GM12878 (cell line): Measurements from ENCODE around the gene RASD1. TPM values are rescaled to one million over a fixed set of nuclear protein-coding genes. Genes with fewer than 3 reads are reported as not detected.

Source experiments
- ATAC-seq: fragments of 200-7000 bp; cut with Tn5 transposase; 3 replicates; pipeline ENCODE4 v1.9.1; 2020; ENCODE audit warnings: mild to moderate bottlenecking, moderate library complexity
- BruUV-seq: library from RNA; stranded (reverse); fragments of 400-500 nt; replicated peaks from 2 replicates; lab custom pipeline; 2021; lab: Mats Ljungman, UMichigan
- CTCF ChIA-PET: fragments of 300-600 bp; sonication (Branson Sonifier 250); formaldehyde crosslinking; extraction: SDS; loops from one replicate; lab custom pipeline; 2021; ENCODE audit warnings: inconsistent platforms; lab: Yijun Ruan, JAX
- POLR2A ChIA-PET: fragments of 350-600 bp; formaldehyde crosslinking; extraction: SDS; loops from one replicate; lab custom pipeline; 2021; ENCODE audit warnings: inconsistent platforms; lab: Charles Lee
- RAD21 ChIA-PET: fragments of 300-600 bp; sonication (Branson Sonifier 250); formaldehyde crosslinking; loops from one replicate; lab custom pipeline; 2023; ENCODE audit warnings: antibody characterized with exemption; ENCODE audit not compliant: unreplicated experiment; lab: Charles Lee
- SMC1A ChIA-PET: fragments of 300-600 bp; sonication (Branson Sonifier 250); formaldehyde crosslinking; loops from one replicate; lab custom pipeline; 2023; ENCODE audit not compliant: unreplicated experiment, uncharacterized antibody; lab: Charles Lee
- DNase-seq: peaks from one replicate; pipeline ENCODE4 v3.0.0-alpha.2; 2011; ENCODE audit warnings: low read depth, low spot score
- FAIRE-seq: peaks from 3 replicates; lab custom pipeline; 2011; peaks lifted over from hg19 to GRCh38; lab: Jason Lieb, UNC
- H2AFZ ChIP-seq: 2 replicates; pipeline ENCODE4 v1.6.0; 2011; ENCODE audit warnings: low read depth, low read length, control low read depth; ENCODE audit not compliant: control insufficient read depth
- H3K27ac ChIP-seq: 2 replicates; pipeline ENCODE4 v1.5.1; 2011; ENCODE audit warnings: control low read depth; ENCODE audit not compliant: control insufficient read depth, insufficient read depth
- H3K27me3 ChIP-seq, 2 experiments: replicated peaks in 1 of 2; 2 replicates each; pipeline versions ENCODE4 v1.6.0 to v1.6.1; 2011; ENCODE audit warnings: low read length in 1 of 2; ENCODE audit not compliant: control insufficient read depth in 2 of 2, insufficient read depth in 2 of 2
- H3K36me3 ChIP-seq, 2 experiments: 2 replicates each; pipeline ENCODE4 v1.5.1; 2011; ENCODE audit warnings: low read length in 1 of 2; ENCODE audit not compliant: control insufficient read depth in 2 of 2, insufficient read depth in 2 of 2
- H3K4me1 ChIP-seq: 2 replicates; pipeline ENCODE4 v1.6.1; 2011; ENCODE audit warnings: mild to moderate bottlenecking, low read length, moderate library complexity, mixed read lengths; ENCODE audit not compliant: control insufficient read depth, insufficient read depth
- H3K4me2 ChIP-seq: 2 replicates; pipeline ENCODE4 v1.6.0; 2011; ENCODE audit warnings: control low read depth; ENCODE audit not compliant: control insufficient read depth, insufficient read depth
- H3K4me3 ChIP-seq: fragments of 200-600 bp; sonication (generic); 2 replicates; pipeline ENCODE4 v1.5.1; 2016
- H3K79me2 ChIP-seq: 2 replicates; pipeline ENCODE4 v1.6.0; 2011; ENCODE audit warnings: low read length; ENCODE audit not compliant: control insufficient read depth, insufficient read depth
- H3K9ac ChIP-seq: 2 replicates; pipeline ENCODE4 v1.8.0; 2011; ENCODE audit warnings: low read length, control low read depth, mixed read lengths; ENCODE audit not compliant: control insufficient read depth, insufficient read depth
- H3K9me3 ChIP-seq: replicated peaks from 3 replicates; pipeline ENCODE4 v1.5.1; 2011; ENCODE audit warnings: mild to moderate bottlenecking, low read length; ENCODE audit not compliant: control insufficient read depth, insufficient read depth
- H4K20me1 ChIP-seq: 2 replicates; pipeline ENCODE4 v1.6.0; 2011; ENCODE audit not compliant: control insufficient read depth, insufficient read depth
- BRCA1 ChIP-seq: IDR thresholded peaks from 2 replicates; pipeline ENCODE4 v1.6.1; 2011; ENCODE audit warnings: low read depth, low read length, improper control_type of control experiment
- CHD2 ChIP-seq: IDR thresholded peaks from 2 replicates; pipeline ENCODE4 v1.6.1; 2011; ENCODE audit warnings: low read depth, low read length, improper control_type of control experiment, borderline replicate concordance
- DPF2 ChIP-seq: fragments of 450-650 bp; IDR thresholded peaks from 2 replicates; pipeline ENCODE4 v1.6.1; 2017; ENCODE audit warnings: mild to moderate bottlenecking
- EGR1 ChIP-seq, 2 experiments: IDR thresholded peaks; 1 replicate in 1 of 2; 2 replicates in 1 of 2; pipeline ENCODE4 v1.6.1; 2011 to 2012; ENCODE audit warnings: low read depth in 2 of 2, low read length in 2 of 2, borderline replicate concordance in 1 of 2, mild to moderate bottlenecking in 1 of 2, moderate library complexity in 1 of 2
- ETV6 ChIP-seq, 2 experiments: fragments of 450-650 bp in 1 of 2; IDR thresholded peaks in 1 of 2; conservative IDR thresholded peaks in 1 of 2; 2 replicates each; pipeline ENCODE4 v1.6.1; 2014; ENCODE audit warnings: antibody characterized with exemption in 1 of 2, borderline replicate concordance in 1 of 2, low read depth in 1 of 2, mild to moderate bottlenecking in 1 of 2, moderate library complexity in 1 of 2
- IKZF2 ChIP-seq, 2 experiments: fragments of 450-650 bp; IDR thresholded peaks; 2 replicates each; pipeline ENCODE4 v1.6.1; 2017; ENCODE audit warnings: mild to moderate bottlenecking in 2 of 2, moderate library complexity in 2 of 2
- IRF4 ChIP-seq: IDR thresholded peaks from 2 replicates; pipeline ENCODE4 v1.6.1; 2011; ENCODE audit warnings: low read depth, low read length
- KAT2A ChIP-seq: conservative IDR thresholded peaks from 2 replicates; pipeline ENCODE4 v1.6.1; 2011; ENCODE audit warnings: low read depth, low read length; ENCODE audit not compliant: control insufficient read depth
- MTA2 ChIP-seq: fragments of 450-650 bp; IDR thresholded peaks from 2 replicates; pipeline ENCODE4 v1.6.1; 2016; ENCODE audit warnings: low read depth, mild to moderate bottlenecking, moderate library complexity
- SREBF2 ChIP-seq: IDR thresholded peaks from 2 replicates; pipeline ENCODE4 v1.6.1; 2012; ENCODE audit warnings: mild to moderate bottlenecking, low read length
- ZBTB40 ChIP-seq: fragments of 450-650 bp; IDR thresholded peaks from 2 replicates; pipeline ENCODE4 v1.6.1; 2016; ENCODE audit warnings: mild to moderate bottlenecking, moderate library complexity, borderline replicate concordance
- WGBS: methylation state at CpG from one replicate; pipeline ENCODE4 v1.1.6; 2016; ENCODE audit warnings: low lambda C conversion rate; ENCODE audit not compliant: insufficient replicate concordance, insufficient coverage; ENCODE audit errors: missing lambda C conversion rate; 5-methylcytosine and 5-hydroxymethylcytosine counted together
- in situ Hi-C: fragments of 300-500 bp; cut with MboI; formaldehyde crosslinking; loops from 9 replicates; pipeline ENCODE4 v1.14.3; 2018; ENCODE audit warnings: mixed read lengths
- intact Hi-C: fragments of 100-400 bp; cut with micrococcal nuclease; formaldehyde crosslinking; loops from one replicate; pipeline ENCODE4 v1.14.2; 2022; ENCODE audit not compliant: unreplicated experiment
- polyA plus RNA-seq, 11 experiments: library from polyadenylated mRNA; depleted of rRNA in 4 of 11; unstranded in 6 of 11; stranded (reverse) in 5 of 11; fragments of >200 nt; fragmentation: Nextera tagmentation in 4 of 11; fragmentation: Illumina TruSeq in 1 of 11; extraction: Ambion mirVana in 4 of 11; extraction: Trizol in 1 of 11; gene quantifications; 1 replicate in 1 of 11; 2 replicates in 10 of 11; pipeline versions ENCODE4 v1.2.1 to v1.2.3, GENCODE V29; 2011 to 2016; ENCODE audit warnings: inconsistent platforms in 2 of 11, missing spikeins in 2 of 11, low read depth in 1 of 11
- total RNA-seq, 4 experiments: library from RNA; depleted of rRNA in 3 of 4; stranded (reverse); fragments of >200 nt in 3 of 4; fragmentation: Illumina TruSeq in 1 of 4; extraction: Trizol in 1 of 4; gene quantifications; 2 replicates each; pipeline versions ENCODE4 v1.2.1 to v1.2.3, GENCODE V29; 2013 to 2021
- TF ChIP-seq, protein P1 (sequence below), 3 experiments: IDR thresholded peaks in 2 of 3; conservative IDR thresholded peaks in 1 of 3; 2 replicates each; pipeline ENCODE4 v1.5.1; 2011; ENCODE audit warnings: low read depth in 3 of 3, low read length in 3 of 3, mild to moderate bottlenecking in 3 of 3, control low read depth in 2 of 3, moderate library complexity in 2 of 3, inconsistent platforms in 1 of 3, mixed read lengths in 1 of 3; ENCODE audit not compliant: control insufficient read depth in 2 of 3, insufficient read depth in 1 of 3; ENCODE audit errors: extremely low read depth in 1 of 3
- TF ChIP-seq, protein P2 (sequence below): IDR thresholded peaks from 2 replicates; pipeline ENCODE4 v1.6.1; 2012; ENCODE audit warnings: low read depth, low read length, improper control_type of control experiment
- TF ChIP-seq, protein P3 (sequence below): IDR thresholded peaks from 2 replicates; pipeline ENCODE4 v1.6.1; 2012; ENCODE audit warnings: low read length, inconsistent platforms

The RASD1 gene
- total and polyA plus RNA-seq, 10 of the 15 experiments (the other 5 are each of a cell fraction or from before 2014, with no cell fraction given), result 0.14 to 0.33 TPM; not detected in 8

GRCh38 chr17:17525956-17526355 is 29.8 kb upstream of the RASD1 start:
- no peak for ATAC-seq
- H4K20me1 ChIP-seq, result no peaks in the 10 kb centered on the region
- CTCF ChIA-PET, result interaction anchor here (0.6 kb wide), 1 partner anchor 49 kb away, joined by 3 read pairs; no protein-coding TSS in a partner anchor

More at GRCh38 chr17:17525956-17526355, 29.8 kb upstream of the RASD1 start:
- no peak for TF ChIP-seq IKZF2 (IDR thresholded peaks at IDR 0.05)
- TF ChIP-seq, protein P1, sequence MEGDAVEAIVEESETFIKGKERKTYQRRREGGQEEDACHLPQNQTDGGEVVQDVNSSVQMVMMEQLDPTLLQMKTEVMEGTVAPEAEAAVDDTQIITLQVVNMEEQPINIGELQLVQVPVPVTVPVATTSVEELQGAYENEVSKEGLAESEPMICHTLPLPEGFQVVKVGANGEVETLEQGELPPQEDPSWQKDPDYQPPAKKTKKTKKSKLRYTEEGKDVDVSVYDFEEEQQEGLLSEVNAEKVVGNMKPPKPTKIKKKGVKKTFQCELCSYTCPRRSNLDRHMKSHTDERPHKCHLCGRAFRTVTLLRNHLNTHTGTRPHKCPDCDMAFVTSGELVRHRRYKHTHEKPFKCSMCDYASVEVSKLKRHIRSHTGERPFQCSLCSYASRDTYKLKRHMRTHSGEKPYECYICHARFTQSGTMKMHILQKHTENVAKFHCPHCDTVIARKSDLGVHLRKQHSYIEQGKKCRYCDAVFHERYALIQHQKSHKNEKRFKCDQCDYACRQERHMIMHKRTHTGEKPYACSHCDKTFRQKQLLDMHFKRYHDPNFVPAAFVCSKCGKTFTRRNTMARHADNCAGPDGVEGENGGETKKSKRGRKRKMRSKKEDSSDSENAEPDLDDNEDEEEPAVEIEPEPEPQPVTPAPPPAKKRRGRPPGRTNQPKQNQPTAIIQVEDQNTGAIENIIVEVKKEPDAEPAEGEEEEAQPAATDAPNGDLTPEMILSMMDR (IDR thresholded peaks at IDR 0.05 in 2 of 3, conservative IDR thresholded peaks at IDR 0.05 in 1 of 3; ENCODE audit: control insufficient read depth in 2 of 3, extremely low read depth in 1 of 3, insufficient read depth in 1 of 3, low read depth in 3 of 3, low read length in 3 of 3), result no peak
- no peak for TF ChIP-seq ETV6 (conservative IDR thresholded peaks at IDR 0.05 in 1 of 2, IDR thresholded peaks at IDR 0.05 in 1 of 2; ENCODE audit: borderline replicate concordance in 1 of 2, low read depth in 1 of 2)
- no peak for TF ChIP-seq BRCA1
- no peak for TF ChIP-seq IRF4
- TF ChIP-seq MTA2, result no peak
- no peak for TF ChIP-seq CHD2
- TF ChIP-seq, protein P2, sequence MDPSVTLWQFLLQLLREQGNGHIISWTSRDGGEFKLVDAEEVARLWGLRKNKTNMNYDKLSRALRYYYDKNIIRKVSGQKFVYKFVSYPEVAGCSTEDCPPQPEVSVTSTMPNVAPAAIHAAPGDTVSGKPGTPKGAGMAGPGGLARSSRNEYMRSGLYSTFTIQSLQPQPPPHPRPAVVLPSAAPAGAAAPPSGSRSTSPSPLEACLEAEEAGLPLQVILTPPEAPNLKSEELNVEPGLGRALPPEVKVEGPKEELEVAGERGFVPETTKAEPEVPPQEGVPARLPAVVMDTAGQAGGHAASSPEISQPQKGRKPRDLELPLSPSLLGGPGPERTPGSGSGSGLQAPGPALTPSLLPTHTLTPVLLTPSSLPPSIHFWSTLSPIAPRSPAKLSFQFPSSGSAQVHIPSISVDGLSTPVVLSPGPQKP, result no peak
- TF ChIP-seq DPF2, result no peak
- TF ChIP-seq SREBF2, result no peak
- TF ChIP-seq, protein P3, sequence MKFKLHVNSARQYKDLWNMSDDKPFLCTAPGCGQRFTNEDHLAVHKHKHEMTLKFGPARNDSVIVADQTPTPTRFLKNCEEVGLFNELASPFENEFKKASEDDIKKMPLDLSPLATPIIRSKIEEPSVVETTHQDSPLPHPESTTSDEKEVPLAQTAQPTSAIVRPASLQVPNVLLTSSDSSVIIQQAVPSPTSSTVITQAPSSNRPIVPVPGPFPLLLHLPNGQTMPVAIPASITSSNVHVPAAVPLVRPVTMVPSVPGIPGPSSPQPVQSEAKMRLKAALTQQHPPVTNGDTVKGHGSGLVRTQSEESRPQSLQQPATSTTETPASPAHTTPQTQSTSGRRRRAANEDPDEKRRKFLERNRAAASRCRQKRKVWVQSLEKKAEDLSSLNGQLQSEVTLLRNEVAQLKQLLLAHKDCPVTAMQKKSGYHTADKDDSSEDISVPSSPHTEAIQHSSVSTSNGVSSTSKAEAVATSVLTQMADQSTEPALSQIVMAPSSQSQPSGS, result no peak
- TF ChIP-seq EGR1 (IDR thresholded peaks at IDR 0.05; ENCODE audit: borderline replicate concordance in 1 of 2, low read depth in 2 of 2, low read length in 2 of 2), result no peak
- TF ChIP-seq KAT2A, result no peak
- no peak for TF ChIP-seq ZBTB40
- 62% methylated on average over 6 of the region's 6 CpGs for WGBS
- Histone ChIP-seq H3K4me3 (no peak overlapping the region), H3K79me2 (no peaks in the 10 kb centered on the region), H3K9ac (no peak overlapping the region), H3K36me3 (no peaks in the 10 kb centered on the region), H3K4me1 (no peaks in the 10 kb centered on the region), H3K27me3 (no peaks in the 10 kb centered on the region), H3K4me2 (no peak overlapping the region), H3K27ac (no peak overlapping the region), H3K9me3 (no peaks in the 10 kb centered on the region), H2AFZ (no peak overlapping the region)
- no peak for DNase-seq
- no TSS peak for BruUV-seq
- intact Hi-C loops, result no loop called here
- in situ Hi-C loops, result no loop called here
- no peak for FAIRE-seq
- POLR2A ChIA-PET, result no interaction called here
- RAD21 ChIA-PET, result no interaction called here
- SMC1A ChIA-PET, result no interaction called here
